HEK293 (cell line): ENCODE data around the gene COPE.

Experiments used
- CTCF ChIA-PET: fragments of 350-600 bp; formaldehyde crosslinking; extraction: SDS; loops from one replicate; lab custom pipeline; 2021; ENCODE audit warnings: antibody characterized with exemption; lab: Yijun Ruan, JAX
- POLR2A ChIA-PET: fragments of 300-600 bp; formaldehyde crosslinking; extraction: SDS; loops from one replicate; lab custom pipeline; 2020; ENCODE audit warnings: antibody characterized with exemption, inconsistent platforms; lab: Yijun Ruan, JAX
- H3K27ac ChIP-seq: fragments of 200-500 bp; sonication (Bioruptor generic); 2 replicates; pipeline ENCODE4 v1.5.1; 2014; ENCODE audit warnings: low read depth, low read length, control low read depth, inconsistent platforms; ENCODE audit errors: extremely low read depth
- H3K36me3 ChIP-seq, 2 experiments: fragments of 200-500 bp in 1 of 2; sonication (Bioruptor generic) in 1 of 2; 1 replicate in 1 of 2; 2 replicates in 1 of 2; pipeline ENCODE4 v1.5.1; 2014 to 2017; ENCODE audit warnings: inconsistent platforms in 2 of 2, low read length in 2 of 2; ENCODE audit not compliant: control insufficient read depth in 2 of 2, insufficient read depth in 1 of 2
- H3K4me1 ChIP-seq: fragments of 200-500 bp; sonication (Bioruptor generic); 2 replicates; pipeline ENCODE4 v1.5.1; 2014; ENCODE audit warnings: mild to moderate bottlenecking, low read length, inconsistent platforms; ENCODE audit not compliant: control insufficient read depth, insufficient read depth
- H3K4me3 ChIP-seq: 2 replicates; pipeline ENCODE4 v1.5.1; 2011; ENCODE audit warnings: low read depth, mild to moderate bottlenecking, control low read depth, low read length, moderate library complexity
- H3K9me3 ChIP-seq: fragments of 200-500 bp; sonication (Bioruptor generic); 2 replicates; pipeline ENCODE4 v1.5.1; 2014; ENCODE audit warnings: low read depth, low read length, inconsistent platforms; ENCODE audit not compliant: control insufficient read depth, insufficient read depth
- GFI1B ChIP-seq: fragments of 450-650 bp; formaldehyde crosslinking; IDR thresholded peaks from 2 replicates; pipeline ENCODE4 v1.5.1; 2016; ENCODE audit warnings: missing biosample characterization, missing genetic modification characterization
- HOXA7 ChIP-seq: sonication (generic); formaldehyde crosslinking; IDR thresholded peaks from 2 replicates; pipeline ENCODE4 v1.8.1; 2022; ENCODE audit warnings: missing genetic modification reagents, borderline replicate concordance
- KLF16 ChIP-seq: fragments of 450-650 bp; formaldehyde crosslinking; IDR thresholded peaks from 2 replicates; pipeline ENCODE4 v1.5.1; 2017; ENCODE audit warnings: missing biosample characterization, missing genetic modification characterization
- KLF9 ChIP-seq: fragments of 450-650 bp; formaldehyde crosslinking; IDR thresholded peaks from 2 replicates; pipeline ENCODE4 v1.5.1; 2016; ENCODE audit warnings: missing biosample characterization, missing genetic modification characterization, low read depth
- SALL2 ChIP-seq: fragments of 450-650 bp; formaldehyde crosslinking; IDR thresholded peaks from 2 replicates; pipeline ENCODE4 v1.5.0; 2017; ENCODE audit warnings: missing biosample characterization, mild to moderate bottlenecking, missing genetic modification characterization, borderline replicate concordance
- TSHZ1 ChIP-seq: fragments of 450-650 bp; formaldehyde crosslinking; IDR thresholded peaks from 2 replicates; pipeline ENCODE4 v1.5.1; 2016; ENCODE audit warnings: missing biosample characterization, missing genetic modification characterization, borderline replicate concordance
- WT1 ChIP-seq: fragments of 450-650 bp; formaldehyde crosslinking; IDR thresholded peaks from 2 replicates; pipeline ENCODE4 v1.5.1; 2016; ENCODE audit warnings: missing biosample characterization, missing genetic modification characterization
- YY1 ChIP-seq: fragments of 450-650 bp; formaldehyde crosslinking; IDR thresholded peaks from 2 replicates; pipeline ENCODE4 v1.5.1; 2018; ENCODE audit warnings: missing biosample characterization, missing genetic modification characterization
- ZBTB11 ChIP-seq: fragments of 450-650 bp; formaldehyde crosslinking; conservative IDR thresholded peaks from 2 replicates; pipeline ENCODE4 v1.5.1; 2016; ENCODE audit warnings: low read depth, missing biosample characterization, missing genetic modification characterization
- ZBTB21 ChIP-seq: fragments of 450-650 bp; formaldehyde crosslinking; IDR thresholded peaks from 2 replicates; pipeline ENCODE4 v1.5.1; 2017; ENCODE audit warnings: missing biosample characterization, missing genetic modification characterization
- ZEB2 ChIP-seq: fragments of 450-650 bp; formaldehyde crosslinking; IDR thresholded peaks from 2 replicates; pipeline ENCODE4 v1.5.1; 2016; ENCODE audit warnings: missing biosample characterization, missing genetic modification characterization
- ZNF133 ChIP-seq: fragments of 450-650 bp; formaldehyde crosslinking; IDR thresholded peaks from 2 replicates; pipeline ENCODE4 v1.5.1; 2016; ENCODE audit warnings: missing biosample characterization, missing genetic modification characterization
- ZNF221 ChIP-seq: fragments of 450-650 bp; formaldehyde crosslinking; IDR thresholded peaks from 2 replicates; pipeline ENCODE4 v1.5.1; 2017; ENCODE audit warnings: missing biosample characterization, missing genetic modification characterization, borderline replicate concordance
- ZNF341 ChIP-seq: fragments of 450-650 bp; formaldehyde crosslinking; IDR thresholded peaks from 2 replicates; pipeline ENCODE4; 2016; ENCODE audit warnings: low read depth, missing biosample characterization, missing genetic modification characterization
- ZNF391 ChIP-seq: fragments of 450-650 bp; formaldehyde crosslinking; IDR thresholded peaks from 2 replicates; pipeline ENCODE4 v1.5.1; 2016; ENCODE audit warnings: low read depth, missing biosample characterization, missing genetic modification characterization, borderline replicate concordance
- ZNF544 ChIP-seq: fragments of 450-650 bp; formaldehyde crosslinking; IDR thresholded peaks from 2 replicates; pipeline ENCODE4 v1.5.0; 2017; ENCODE audit warnings: missing biosample characterization, missing genetic modification characterization
- ZXDB ChIP-seq: fragments of 450-650 bp; formaldehyde crosslinking; IDR thresholded peaks from 2 replicates; pipeline ENCODE4 v1.5.1; 2016; ENCODE audit warnings: missing biosample characterization, missing genetic modification characterization
- TF ChIP-seq, protein P1 (sequence below): fragments of 450-650 bp; formaldehyde crosslinking; IDR thresholded peaks from 2 replicates; pipeline ENCODE4 v1.5.1; 2016; ENCODE audit warnings: missing biosample characterization, missing genetic modification characterization, low read depth
- TF ChIP-seq, protein P2 (sequence below): fragments of 450-650 bp; formaldehyde crosslinking; optimal IDR thresholded peaks from 2 replicates; pipeline ENCODE3; 2016; ENCODE audit warnings: missing biosample characterization, mild to moderate bottlenecking, missing genetic modification characterization
- TF ChIP-seq, protein P3 (sequence below): fragments of 450-650 bp; formaldehyde crosslinking; IDR thresholded peaks from 2 replicates; pipeline ENCODE4 v1.5.1; 2016; ENCODE audit warnings: missing biosample characterization, missing genetic modification characterization
- TF ChIP-seq, protein P4 (sequence below): fragments of 450-650 bp; formaldehyde crosslinking; IDR thresholded peaks from 2 replicates; pipeline ENCODE4 v1.5.1; 2016; ENCODE audit warnings: missing biosample characterization, missing genetic modification characterization

The COPE gene

DNA sequence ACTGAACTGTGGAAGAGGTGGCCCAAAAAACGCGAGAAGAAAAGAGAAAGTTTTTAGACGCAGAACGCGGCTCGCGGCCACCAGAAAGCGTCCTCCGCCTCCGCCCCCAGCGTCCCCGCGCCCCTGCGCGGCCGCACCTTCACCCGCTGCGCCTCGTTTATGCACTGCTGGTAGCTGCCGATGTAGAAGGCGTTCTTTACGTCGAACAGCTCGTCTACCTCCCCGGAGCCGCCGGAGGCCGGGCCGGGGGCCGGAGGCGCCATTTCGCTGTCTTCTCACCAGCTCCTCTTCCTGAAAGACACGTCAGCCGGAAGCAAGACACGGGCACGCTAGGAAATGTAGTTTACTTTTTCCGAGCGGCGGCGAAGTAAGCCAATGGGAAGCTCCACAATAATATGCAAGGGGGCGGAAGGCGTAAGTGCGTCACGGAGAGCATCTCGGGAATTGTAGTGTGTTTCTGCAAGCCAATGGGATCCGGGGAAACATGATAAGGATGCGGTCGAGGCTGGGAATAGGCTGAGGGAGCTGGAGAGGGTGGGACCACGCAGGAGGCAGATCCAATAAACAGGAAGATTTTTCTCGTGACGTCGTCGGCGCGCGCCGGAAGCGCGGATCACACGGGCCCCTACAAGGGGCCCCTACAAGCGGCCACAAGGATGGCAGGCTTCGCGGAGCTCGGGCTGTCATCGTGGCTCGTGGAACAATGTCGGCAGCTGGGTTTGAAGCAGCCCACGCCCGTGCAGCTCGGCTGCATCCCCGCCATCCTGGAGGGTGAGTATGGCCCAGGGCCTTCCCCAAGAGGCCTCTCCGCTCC is at the start of gene COPE, which contains the start of gene DDX49:
Gene COPE, minus strand, starts transcription at position 302 of the 814 bp plus-strand sequence. Its CDS starts 39 bp downstream, at position 263.
Gene DDX49, plus strand, starts transcription at position 630 of the 814 bp plus-strand sequence. Its CDS starts 27 bp downstream, at position 657.
- ChIA-PET POLR2A (interaction anchor here (0.6 to 2.2 kb wide), 25 partner anchors 10 to 638 kb away, joined by 3 to 41 read pairs (median 5); partner anchors contain the start of genes CERS1, ELL, JUND and REX1BD), CTCF (interaction anchor here (0.6 to 2.3 kb wide), 9 partner anchors 10 to 458 kb away, joined by 3 to 14 read pairs (median 4); partner anchors contain the start of gene FKBP8)
- Histone ChIP-seq H3K36me3 (peaks cover 6 to 45% of the 10 kb centered on the region in 2 experiments; a peak in 2 of 3 replicates), H3K9me3 (no peaks in the 10 kb centered on the region), H3K27ac (peak within 1 kb of the TSS; percentile 27; the same call in 1 of the 2 replicates), H3K4me3 (peak within 1 kb of the TSS; percentile 94), H3K4me1 (no peaks in the 10 kb centered on the region)
- no peak for TF ChIP-seq HOXA7 (CRISPR knock-in tag)
- TF ChIP-seq, protein P1, sequence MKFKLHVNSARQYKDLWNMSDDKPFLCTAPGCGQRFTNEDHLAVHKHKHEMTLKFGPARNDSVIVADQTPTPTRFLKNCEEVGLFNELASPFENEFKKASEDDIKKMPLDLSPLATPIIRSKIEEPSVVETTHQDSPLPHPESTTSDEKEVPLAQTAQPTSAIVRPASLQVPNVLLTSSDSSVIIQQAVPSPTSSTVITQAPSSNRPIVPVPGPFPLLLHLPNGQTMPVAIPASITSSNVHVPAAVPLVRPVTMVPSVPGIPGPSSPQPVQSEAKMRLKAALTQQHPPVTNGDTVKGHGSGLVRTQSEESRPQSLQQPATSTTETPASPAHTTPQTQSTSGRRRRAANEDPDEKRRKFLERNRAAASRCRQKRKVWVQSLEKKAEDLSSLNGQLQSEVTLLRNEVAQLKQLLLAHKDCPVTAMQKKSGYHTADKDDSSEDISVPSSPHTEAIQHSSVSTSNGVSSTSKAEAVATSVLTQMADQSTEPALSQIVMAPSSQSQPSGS (tag by site-specific recombination) = peak; percentile 35; the same call in 1 of the 2 replicates
- TF ChIP-seq, protein P2, sequence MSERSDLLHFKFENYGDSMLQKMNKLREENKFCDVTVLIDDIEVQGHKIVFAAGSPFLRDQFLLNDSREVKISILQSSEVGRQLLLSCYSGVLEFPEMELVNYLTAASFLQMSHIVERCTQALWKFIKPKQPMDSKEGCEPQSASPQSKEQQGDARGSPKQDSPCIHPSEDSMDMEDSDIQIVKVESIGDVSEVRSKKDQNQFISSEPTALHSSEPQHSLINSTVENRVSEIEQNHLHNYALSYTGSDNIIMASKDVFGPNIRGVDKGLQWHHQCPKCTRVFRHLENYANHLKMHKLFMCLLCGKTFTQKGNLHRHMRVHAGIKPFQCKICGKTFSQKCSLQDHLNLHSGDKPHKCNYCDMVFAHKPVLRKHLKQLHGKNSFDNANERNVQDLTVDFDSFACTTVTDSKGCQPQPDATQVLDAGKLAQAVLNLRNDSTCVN (tag by site-specific recombination) = peak; percentile 76
- TF ChIP-seq KLF16 (tag by site-specific recombination) = peak; percentile 14; the same call in 1 of the 2 replicates
- TF ChIP-seq ZNF133 (tag by site-specific recombination) = no peak
- TF ChIP-seq ZEB2 (tag by site-specific recombination) = no peak
- TF ChIP-seq ZBTB21 (tag by site-specific recombination) = peak; percentile 81
- no peak for TF ChIP-seq SALL2 (tag by site-specific recombination)
- TF ChIP-seq, protein P3, sequence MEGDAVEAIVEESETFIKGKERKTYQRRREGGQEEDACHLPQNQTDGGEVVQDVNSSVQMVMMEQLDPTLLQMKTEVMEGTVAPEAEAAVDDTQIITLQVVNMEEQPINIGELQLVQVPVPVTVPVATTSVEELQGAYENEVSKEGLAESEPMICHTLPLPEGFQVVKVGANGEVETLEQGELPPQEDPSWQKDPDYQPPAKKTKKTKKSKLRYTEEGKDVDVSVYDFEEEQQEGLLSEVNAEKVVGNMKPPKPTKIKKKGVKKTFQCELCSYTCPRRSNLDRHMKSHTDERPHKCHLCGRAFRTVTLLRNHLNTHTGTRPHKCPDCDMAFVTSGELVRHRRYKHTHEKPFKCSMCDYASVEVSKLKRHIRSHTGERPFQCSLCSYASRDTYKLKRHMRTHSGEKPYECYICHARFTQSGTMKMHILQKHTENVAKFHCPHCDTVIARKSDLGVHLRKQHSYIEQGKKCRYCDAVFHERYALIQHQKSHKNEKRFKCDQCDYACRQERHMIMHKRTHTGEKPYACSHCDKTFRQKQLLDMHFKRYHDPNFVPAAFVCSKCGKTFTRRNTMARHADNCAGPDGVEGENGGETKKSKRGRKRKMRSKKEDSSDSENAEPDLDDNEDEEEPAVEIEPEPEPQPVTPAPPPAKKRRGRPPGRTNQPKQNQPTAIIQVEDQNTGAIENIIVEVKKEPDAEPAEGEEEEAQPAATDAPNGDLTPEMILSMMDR (tag by site-specific recombination) = peak; percentile 21; the same call in 1 of the 2 replicates
- TF ChIP-seq, protein P4, sequence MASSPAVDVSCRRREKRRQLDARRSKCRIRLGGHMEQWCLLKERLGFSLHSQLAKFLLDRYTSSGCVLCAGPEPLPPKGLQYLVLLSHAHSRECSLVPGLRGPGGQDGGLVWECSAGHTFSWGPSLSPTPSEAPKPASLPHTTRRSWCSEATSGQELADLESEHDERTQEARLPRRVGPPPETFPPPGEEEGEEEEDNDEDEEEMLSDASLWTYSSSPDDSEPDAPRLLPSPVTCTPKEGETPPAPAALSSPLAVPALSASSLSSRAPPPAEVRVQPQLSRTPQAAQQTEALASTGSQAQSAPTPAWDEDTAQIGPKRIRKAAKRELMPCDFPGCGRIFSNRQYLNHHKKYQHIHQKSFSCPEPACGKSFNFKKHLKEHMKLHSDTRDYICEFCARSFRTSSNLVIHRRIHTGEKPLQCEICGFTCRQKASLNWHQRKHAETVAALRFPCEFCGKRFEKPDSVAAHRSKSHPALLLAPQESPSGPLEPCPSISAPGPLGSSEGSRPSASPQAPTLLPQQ = peak; percentile 87
- peak; percentile 78 for TF ChIP-seq ZBTB11
- TF ChIP-seq WT1 = no peak
- no peak for TF ChIP-seq GFI1B (tag by site-specific recombination)
- TF ChIP-seq ZNF221 (tag by site-specific recombination) = no peak
- no peak for TF ChIP-seq ZNF544 (tag by site-specific recombination)
- TF ChIP-seq ZNF341 (tag by site-specific recombination) = peak; percentile 84
- no peak for TF ChIP-seq ZNF391 (tag by site-specific recombination)
- TF ChIP-seq TSHZ1 (tag by site-specific recombination) = no peak
- peak; percentile 63 for TF ChIP-seq YY1
- TF ChIP-seq ZXDB (tag by site-specific recombination) = peak; percentile 97
- TF ChIP-seq KLF9 (tag by site-specific recombination) = 0 out of 2 replicates have a peak, but pooled peaks have one; percentile 30
